ENCODE results near the gene SEC14L1. TPM values are rescaled to one million over a fixed set of nuclear protein-coding genes. Genes with fewer than 3 reads are reported as not detected.

SEC14L1 gene
- total and polyA plus RNA-seq, 2 of the 8 experiments (the other 6 are each of a cell fraction or from before 2014, with no cell fraction given): 27.2 to 74.4 TPM

DNA sequence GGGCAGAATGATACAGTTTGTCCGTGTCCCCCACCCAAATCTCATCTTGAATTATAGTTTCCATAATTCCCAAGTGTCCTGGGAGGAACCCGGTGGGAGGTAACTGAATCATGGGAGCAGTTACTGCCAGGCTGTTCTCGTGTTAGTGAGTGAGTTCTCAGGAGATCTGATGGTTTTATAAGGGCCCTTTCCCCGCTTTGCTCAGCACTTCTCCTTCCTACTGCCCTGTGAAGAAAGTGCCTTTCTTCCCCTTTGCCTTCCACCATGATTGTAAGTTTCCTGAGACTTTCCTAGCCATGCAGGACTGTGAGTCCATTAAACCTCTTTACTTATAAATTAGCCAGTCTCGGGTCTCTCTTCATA is 28.9 kb upstream of the SEC14L1 start:
- ChIA-PET CTCF (ENCODE audit: partially characterized antibody) (no interaction called here), POLR2A (ENCODE audit: partially characterized antibody) (no interaction called here)
- H4K8ac ChIP-seq (ENCODE audit: extremely low read depth, insufficient read depth, low read length): no peak overlapping the region

More for the DNA sequence above, 28.9 kb upstream of the SEC14L1 start:
- no peak overlapping the region for H2BK15ac ChIP-seq (ENCODE audit: low read length)
- peaks cover 4 to 11% (median 6%) of the 10 kb centered on the region in 4 experiments; a peak in 4 of 7 replicates for H3K4me1 ChIP-seq (replicated peaks in 1 of 4; ENCODE audit: control insufficient read depth in 3 of 4, insufficient read depth in 4 of 4, low read length in 3 of 4)
- H3K23me2 ChIP-seq (ENCODE audit: low read depth, low read length): no peaks in the 10 kb centered on the region
- no peaks in the 10 kb centered on the region for H3K79me1 ChIP-seq (ENCODE audit: low read depth, low read length)
- no peak overlapping the region for H3K4ac ChIP-seq (replicated peaks; ENCODE audit: insufficient read length, low read depth, low read length)
- no peak overlapping the region for H2BK12ac ChIP-seq (ENCODE audit: low read depth, low read length)
- H3K9ac ChIP-seq (replicated peaks in 1 of 4; ENCODE audit: extremely low read depth in 1 of 4, low read depth in 3 of 4, low read length in 3 of 4): no peak overlapping the region
- no peak overlapping the region for H3K4me3 ChIP-seq (ENCODE audit: extremely low read depth in 1 of 4, insufficient read depth in 2 of 4, low read depth in 3 of 4, low read length in 4 of 4)
- H3K27me3 ChIP-seq (replicated peaks in 1 of 4; ENCODE audit: control insufficient read depth in 3 of 4, extremely low read depth in 1 of 4, insufficient read depth in 3 of 4, low read length in 3 of 4): no peaks in the 10 kb centered on the region; a peak in 1 of 7 replicates
- 86% methylated on average over 5 of the region's 5 CpGs; no CpG with 5 or more reads in 1 of the 2 experiments for WGBS, 2 experiments (ENCODE audit: extremely low coverage in 1 of 2, insufficient coverage in 1 of 2, insufficient read length in 1 of 2, insufficient replicate concordance in 2 of 2, low coverage in 1 of 2, low lambda C conversion rate in 2 of 2, missing lambda C conversion rate in 1 of 2)
- H2BK5ac ChIP-seq (ENCODE audit: low read depth, low read length): no peak overlapping the region
- H4K91ac ChIP-seq (replicated peaks; ENCODE audit: insufficient read length, low read length): no peak overlapping the region
- H3K14ac ChIP-seq (ENCODE audit: insufficient read length): no peak overlapping the region
- no peaks in the 10 kb centered on the region for H4K20me1 ChIP-seq (replicated peaks in 1 of 2; ENCODE audit: control insufficient read depth in 1 of 2, insufficient read depth in 2 of 2, low read length in 2 of 2)
- no peaks in the 10 kb centered on the region for H3K9me3 ChIP-seq (ENCODE audit: insufficient read depth in 2 of 2, low read depth in 1 of 2, low read length in 1 of 2)
- TF ChIP-seq GTF2F1 (IDR thresholded peaks at IDR 0.05; ENCODE audit: borderline replicate concordance, low read depth, low read length) (no peak), RBBP5 (IDR thresholded peaks at IDR 0.05; ENCODE audit: borderline replicate concordance, low read depth, low read length) (no peak), CTCF (IDR thresholded peaks at IDR 0.05; ENCODE audit: control extremely low read depth in 1 of 3, insufficient read depth in 1 of 3, low read depth in 1 of 3, low read length in 3 of 3) (no peak), RNF2 (IDR thresholded peaks at IDR 0.05; ENCODE audit: borderline replicate concordance, low read depth, low read length, missing control alignments, poor library complexity, severe bottlenecking) (no peak)
- H2AK5ac ChIP-seq (ENCODE audit: low read depth, low read length): no peak overlapping the region
- FAIRE-seq: no peak
- H3K4me2 ChIP-seq (ENCODE audit: insufficient read depth in 1 of 2, low read depth in 2 of 2, low read length in 2 of 2): no peak overlapping the region
- no peak overlapping the region for H4K5ac ChIP-seq (ENCODE audit: insufficient read length, low read depth, low read length)
- no peaks in the 10 kb centered on the region for H3K36me3 ChIP-seq (ENCODE audit: control insufficient read depth in 2 of 4, insufficient read depth in 4 of 4, low read length in 3 of 4)
- DNase-seq (ENCODE audit: low read depth in 1 of 2, low spot score in 2 of 2): no peak
- H3K56ac ChIP-seq (replicated peaks; ENCODE audit: insufficient read length, low read depth, low read length): no peak overlapping the region
- H3K79me2 ChIP-seq (ENCODE audit: control insufficient read depth in 1 of 2, insufficient read depth in 2 of 2, low read length in 2 of 2): no peaks in the 10 kb centered on the region
- no peak overlapping the region for H2BK120ac ChIP-seq (replicated peaks; ENCODE audit: low read depth, low read length)
- no peak overlapping the region for H2AFZ ChIP-seq (ENCODE audit: low read length)
- H3K27ac ChIP-seq (ENCODE audit: low read depth, low read length): no peak overlapping the region
- no peak overlapping the region for H3K23ac ChIP-seq (ENCODE audit: insufficient read length)
- no peak overlapping the region for H3K18ac ChIP-seq (ENCODE audit: extremely low read depth, low read length)
- no peak overlapping the region for H2BK20ac ChIP-seq (ENCODE audit: low read length)
